A673 (cell line): ENCODE measurements around the gene TGM4.

Experiments
- EZH2 ChIP-seq: fragments of 200-600 bp; sonication (generic); IDR thresholded peaks from 2 replicates; pipeline ENCODE4 v1.6.1; 2017; ENCODE audit warnings: borderline replicate concordance, low read depth, mild to moderate bottlenecking, mixed read lengths, antibody characterized with exemption, low read length; ENCODE audit not compliant: poor library complexity, severe bottlenecking
- TF ChIP-seq, protein P1 (sequence below): fragments of 300-800, 200-600 bp; sonication (generic); conservative IDR thresholded peaks from 2 replicates; pipeline ENCODE4 v1.5.1; 2017; ENCODE audit warnings: low read depth, mild to moderate bottlenecking, antibody characterized with exemption, low read length, moderate library complexity, mixed read lengths

DNA sequence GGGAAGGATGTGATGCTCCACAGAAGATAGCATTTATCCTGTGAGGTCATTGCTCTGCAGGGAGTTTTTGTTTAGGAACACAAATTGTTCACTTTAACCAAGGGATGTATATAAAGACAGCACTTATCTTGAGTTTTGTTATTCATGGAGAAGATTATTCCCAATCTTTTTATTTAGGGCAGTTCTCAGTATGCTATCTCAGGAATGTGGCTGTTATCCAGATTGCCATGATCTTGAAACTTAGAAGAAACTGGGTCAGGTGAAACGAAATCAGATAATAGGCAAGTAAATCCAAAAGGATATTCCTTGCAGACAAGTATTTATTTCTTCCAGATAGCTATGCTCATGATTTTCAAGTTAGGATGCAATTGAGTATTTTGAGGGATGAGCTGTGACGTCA is 32.0 kb upstream of the TGM4 start:
- TF ChIP-seq, protein P1, sequence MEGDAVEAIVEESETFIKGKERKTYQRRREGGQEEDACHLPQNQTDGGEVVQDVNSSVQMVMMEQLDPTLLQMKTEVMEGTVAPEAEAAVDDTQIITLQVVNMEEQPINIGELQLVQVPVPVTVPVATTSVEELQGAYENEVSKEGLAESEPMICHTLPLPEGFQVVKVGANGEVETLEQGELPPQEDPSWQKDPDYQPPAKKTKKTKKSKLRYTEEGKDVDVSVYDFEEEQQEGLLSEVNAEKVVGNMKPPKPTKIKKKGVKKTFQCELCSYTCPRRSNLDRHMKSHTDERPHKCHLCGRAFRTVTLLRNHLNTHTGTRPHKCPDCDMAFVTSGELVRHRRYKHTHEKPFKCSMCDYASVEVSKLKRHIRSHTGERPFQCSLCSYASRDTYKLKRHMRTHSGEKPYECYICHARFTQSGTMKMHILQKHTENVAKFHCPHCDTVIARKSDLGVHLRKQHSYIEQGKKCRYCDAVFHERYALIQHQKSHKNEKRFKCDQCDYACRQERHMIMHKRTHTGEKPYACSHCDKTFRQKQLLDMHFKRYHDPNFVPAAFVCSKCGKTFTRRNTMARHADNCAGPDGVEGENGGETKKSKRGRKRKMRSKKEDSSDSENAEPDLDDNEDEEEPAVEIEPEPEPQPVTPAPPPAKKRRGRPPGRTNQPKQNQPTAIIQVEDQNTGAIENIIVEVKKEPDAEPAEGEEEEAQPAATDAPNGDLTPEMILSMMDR = no peak
- no peak for TF ChIP-seq EZH2
